ENCODE results near the gene NAP1L1. TPM values are rescaled to one million over a fixed set of nuclear protein-coding genes. Genes with fewer than 3 reads are reported as not detected.

The NAP1L1 gene
- total RNA-seq, 2 experiments from 2014 or later, result 1,078 to 1,092 TPM

- peaks cover 4% of the 10 kb centered on the region for H3K9me3 Mint-ChIP-seq
- H3K27me3 Mint-ChIP-seq (ENCODE audit: low read depth), result no peaks in the 10 kb centered on the region
- H3K27ac Mint-ChIP-seq, result no peak overlapping the region
- H3K4me3 Mint-ChIP-seq, result no peak overlapping the region
- CTCF ChIA-PET, result no interaction called here
- H3K4me1 Mint-ChIP-seq (ENCODE audit: low read depth), result no peaks in the 10 kb centered on the region
- no peak for DNase-seq
- no peaks in the 10 kb centered on the region for H3K36me3 Mint-ChIP-seq (ENCODE audit: low read depth)
- intact Hi-C loops (cut with micrococcal nuclease), result no loop called here
Measured at GRCh38 chr12:76008428-76008827, 76.1 kb downstream of the NAP1L1 start.

- no peak for DNase-seq
- CTCF ChIA-PET, result no interaction called here
- Mint-ChIP-seq H3K9me3 (peaks cover 4% of the 10 kb centered on the region), H3K4me3 (no peak overlapping the region), H3K27ac (no peak overlapping the region), H3K27me3 (ENCODE audit: low read depth) (no peaks in the 10 kb centered on the region), H3K36me3 (ENCODE audit: low read depth) (no peaks in the 10 kb centered on the region), H3K4me1 (ENCODE audit: low read depth) (no peaks in the 10 kb centered on the region)
- intact Hi-C loops (cut with micrococcal nuclease), result no loop called here
Measured at GRCh38 chr12:76007640-76008039, 76.8 kb downstream of the NAP1L1 start.

- H3K4me3 Mint-ChIP-seq, result no peak overlapping the region
- no peaks in the 10 kb centered on the region for H3K36me3 Mint-ChIP-seq (ENCODE audit: low read depth)
- no peaks in the 10 kb centered on the region for H3K4me1 Mint-ChIP-seq (ENCODE audit: low read depth)
- CTCF ChIA-PET, result interaction anchor here (0.6 kb wide), 1 partner anchor 13 kb away, joined by 3 read pairs; no protein-coding TSS in a partner anchor
- DNase-seq, result no peak
- intact Hi-C loops (cut with micrococcal nuclease), result no loop called here
- no peak overlapping the region for H3K27ac Mint-ChIP-seq
- no peaks in the 10 kb centered on the region for H3K27me3 Mint-ChIP-seq (ENCODE audit: low read depth)
- H3K9me3 Mint-ChIP-seq, result peaks cover 4% of the 10 kb centered on the region
Measured at GRCh38 chr12:76006028-76006925, 78.2 kb downstream of the NAP1L1 start.

GRCh38 chr12:76003355-76003638, 81.2 kb downstream of the NAP1L1 start:
- Mint-ChIP-seq H3K4me3 (no peak overlapping the region), H3K4me1 (ENCODE audit: low read depth) (no peaks in the 10 kb centered on the region), H3K27me3 (ENCODE audit: low read depth) (no peaks in the 10 kb centered on the region), H3K27ac (no peak overlapping the region), H3K9me3 (peaks cover 4% of the 10 kb centered on the region), H3K36me3 (ENCODE audit: low read depth) (no peaks in the 10 kb centered on the region)
- intact Hi-C loops (cut with micrococcal nuclease), result no loop called here
- CTCF ChIA-PET, result no interaction called here
- DNase-seq, result no peak

- Mint-ChIP-seq H3K36me3 (ENCODE audit: low read depth) (no peaks in the 10 kb centered on the region), H3K27me3 (ENCODE audit: low read depth) (no peaks in the 10 kb centered on the region), H3K27ac (no peak overlapping the region), H3K4me1 (ENCODE audit: low read depth) (no peaks in the 10 kb centered on the region), H3K9me3 (peaks cover 4% of the 10 kb centered on the region), H3K4me3 (no peak overlapping the region)
- CTCF ChIA-PET, result no interaction called here
- no peak for DNase-seq
- intact Hi-C loops (cut with micrococcal nuclease), result no loop called here
Measured at GRCh38 chr12:76002598-76003354, 81.7 kb downstream of the NAP1L1 start.

- H3K4me3 Mint-ChIP-seq, result no peak overlapping the region
- intact Hi-C loops (cut with micrococcal nuclease), result no loop called here
- H3K27ac Mint-ChIP-seq, result no peak overlapping the region
- no peaks in the 10 kb centered on the region for H3K36me3 Mint-ChIP-seq (ENCODE audit: low read depth)
- peaks cover 10% of the 10 kb centered on the region for H3K4me1 Mint-ChIP-seq (ENCODE audit: low read depth)
- H3K27me3 Mint-ChIP-seq (ENCODE audit: low read depth), result no peaks in the 10 kb centered on the region
- DNase-seq, result no peak
- CTCF ChIA-PET, result no interaction called here
- no peaks in the 10 kb centered on the region for H3K9me3 Mint-ChIP-seq
Measured at GRCh38 chr12:75998292-75999063, 86.0 kb downstream of the NAP1L1 start.

- DNase-seq, result no peak
- intact Hi-C loops (cut with micrococcal nuclease), result no loop called here
- H3K27me3 Mint-ChIP-seq (ENCODE audit: low read depth), result no peaks in the 10 kb centered on the region
- H3K4me3 Mint-ChIP-seq, result no peak overlapping the region
- H3K9me3 Mint-ChIP-seq, result no peaks in the 10 kb centered on the region
- peaks cover 12% of the 10 kb centered on the region for H3K4me1 Mint-ChIP-seq (ENCODE audit: low read depth)
- CTCF ChIA-PET, result no interaction called here
- H3K27ac Mint-ChIP-seq, result no peak overlapping the region
- no peaks in the 10 kb centered on the region for H3K36me3 Mint-ChIP-seq (ENCODE audit: low read depth)
Measured at GRCh38 chr12:75997658-75998057, 86.8 kb downstream of the NAP1L1 start.

GRCh38 chr12:75996861-75997447, 87.5 kb downstream of the NAP1L1 start:
- DNase-seq, result no peak
- Mint-ChIP-seq H3K4me3 (no peak overlapping the region), H3K4me1 (ENCODE audit: low read depth) (peaks cover 12% of the 10 kb centered on the region), H3K9me3 (no peaks in the 10 kb centered on the region), H3K27ac (no peak overlapping the region), H3K27me3 (ENCODE audit: low read depth) (no peaks in the 10 kb centered on the region), H3K36me3 (ENCODE audit: low read depth) (no peaks in the 10 kb centered on the region)
- CTCF ChIA-PET, result no interaction called here
- intact Hi-C loops (cut with micrococcal nuclease), result no loop called here

- no peak overlapping the region for H3K4me3 Mint-ChIP-seq
- no peak for DNase-seq
- H3K27me3 Mint-ChIP-seq (ENCODE audit: low read depth), result no peaks in the 10 kb centered on the region
- intact Hi-C loops (cut with micrococcal nuclease), result no loop called here
- no peak overlapping the region for H3K27ac Mint-ChIP-seq
- H3K36me3 Mint-ChIP-seq (ENCODE audit: low read depth), result no peaks in the 10 kb centered on the region
- no peaks in the 10 kb centered on the region for H3K9me3 Mint-ChIP-seq
- peaks cover 17% of the 10 kb centered on the region for H3K4me1 Mint-ChIP-seq (ENCODE audit: low read depth)
- CTCF ChIA-PET, result interaction anchor here (0.5 to 0.6 kb wide), 2 partner anchors 24 to 278 kb away, joined by 3 read pairs; no protein-coding TSS in a partner anchor
Measured at GRCh38 chr12:75995691-75996090, 88.8 kb downstream of the NAP1L1 start.

- Mint-ChIP-seq H3K36me3 (ENCODE audit: low read depth) (no peaks in the 10 kb centered on the region), H3K4me1 (ENCODE audit: low read depth) (peaks cover 17% of the 10 kb centered on the region), H3K4me3 (no peak overlapping the region), H3K27me3 (ENCODE audit: low read depth) (no peaks in the 10 kb centered on the region), H3K27ac (no peak overlapping the region), H3K9me3 (no peaks in the 10 kb centered on the region)
- no peak for DNase-seq
- intact Hi-C loops (cut with micrococcal nuclease), result loop anchor here (1.0 kb wide), 3 partner anchors 15 to 50 kb away; no protein-coding TSS in a partner anchor
- CTCF ChIA-PET, result interaction anchor here (1.1 to 1.2 kb wide), 2 partner anchors 37 kb away, joined by 3 to 4 read pairs; partner anchors contain the start of gene PHLDA1
Measured at GRCh38 chr12:75994069-75994740, 90.3 kb downstream of the NAP1L1 start.

GRCh38 chr12:75991753-75992152, 92.7 kb downstream of the NAP1L1 start:
- H3K4me3 Mint-ChIP-seq, result no peak overlapping the region
- CTCF ChIA-PET, result no interaction called here
- H3K27me3 Mint-ChIP-seq (ENCODE audit: low read depth), result peaks cover 3% of the 10 kb centered on the region
- no peak for DNase-seq
- H3K36me3 Mint-ChIP-seq (ENCODE audit: low read depth), result peaks cover 2% of the 10 kb centered on the region
- H3K27ac Mint-ChIP-seq, result no peak overlapping the region
- intact Hi-C loops (cut with micrococcal nuclease), result no loop called here
- peaks cover 10% of the 10 kb centered on the region for H3K9me3 Mint-ChIP-seq
- H3K4me1 Mint-ChIP-seq (ENCODE audit: low read depth), result peaks cover 17% of the 10 kb centered on the region

Data from activated naive CD4-positive, alpha-beta T cell treated with anti-CD3 and anti-CD28 coated beads for 36 hours (primary cell).